ENCODE data around the gene IPO9.

DNA sequence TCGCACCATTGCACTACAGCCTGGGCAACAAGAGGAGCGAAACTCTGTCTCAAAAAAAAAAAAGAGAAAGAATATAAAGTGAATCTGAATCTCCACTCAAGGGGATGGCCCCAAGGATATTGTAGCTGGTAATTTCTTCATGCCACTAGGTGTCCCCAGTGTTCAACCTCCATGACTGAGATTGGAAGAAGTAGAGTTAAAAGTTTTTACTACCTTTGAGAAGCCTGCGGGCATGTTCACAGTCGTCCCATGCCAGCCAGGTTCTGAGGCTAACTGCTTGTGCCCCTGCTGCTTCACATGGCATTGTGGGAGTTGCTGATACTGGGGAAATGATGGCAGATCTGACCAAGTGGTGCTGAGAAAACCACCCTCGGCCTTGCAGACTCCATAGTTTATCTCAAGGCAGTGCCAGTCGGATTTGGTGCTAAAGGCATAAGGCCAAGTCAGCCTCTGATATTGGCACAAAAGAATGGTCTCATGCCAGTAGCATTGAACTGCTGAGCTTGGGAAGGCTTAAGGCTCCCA lies 49.0 kb downstream of the IPO9 start:
- TF ChIP-seq EP300 (IDR thresholded peaks at IDR 0.05; ENCODE audit: low read depth), result no peak
- TF ChIP-seq, protein P1, sequence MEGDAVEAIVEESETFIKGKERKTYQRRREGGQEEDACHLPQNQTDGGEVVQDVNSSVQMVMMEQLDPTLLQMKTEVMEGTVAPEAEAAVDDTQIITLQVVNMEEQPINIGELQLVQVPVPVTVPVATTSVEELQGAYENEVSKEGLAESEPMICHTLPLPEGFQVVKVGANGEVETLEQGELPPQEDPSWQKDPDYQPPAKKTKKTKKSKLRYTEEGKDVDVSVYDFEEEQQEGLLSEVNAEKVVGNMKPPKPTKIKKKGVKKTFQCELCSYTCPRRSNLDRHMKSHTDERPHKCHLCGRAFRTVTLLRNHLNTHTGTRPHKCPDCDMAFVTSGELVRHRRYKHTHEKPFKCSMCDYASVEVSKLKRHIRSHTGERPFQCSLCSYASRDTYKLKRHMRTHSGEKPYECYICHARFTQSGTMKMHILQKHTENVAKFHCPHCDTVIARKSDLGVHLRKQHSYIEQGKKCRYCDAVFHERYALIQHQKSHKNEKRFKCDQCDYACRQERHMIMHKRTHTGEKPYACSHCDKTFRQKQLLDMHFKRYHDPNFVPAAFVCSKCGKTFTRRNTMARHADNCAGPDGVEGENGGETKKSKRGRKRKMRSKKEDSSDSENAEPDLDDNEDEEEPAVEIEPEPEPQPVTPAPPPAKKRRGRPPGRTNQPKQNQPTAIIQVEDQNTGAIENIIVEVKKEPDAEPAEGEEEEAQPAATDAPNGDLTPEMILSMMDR (IDR thresholded peaks at IDR 0.05), result peak; percentile 60 to 71 (median 64)
- no peak for TF ChIP-seq POLR2A (IDR thresholded peaks at IDR 0.05)
- TF ChIP-seq POLR2AphosphoS5 (IDR thresholded peaks at IDR 0.05), result no peak
